AG04449 (cell line): ENCODE results near the gene DENND1A.

Experiments used
- CTCF ChIA-PET: fragments of 350-600 bp; formaldehyde crosslinking; extraction: SDS; loops from one replicate; lab custom pipeline; 2021; ENCODE audit warnings: antibody characterized with exemption; lab: Yijun Ruan, JAX
- POLR2A ChIA-PET: fragments of 400-600, 350-600 bp; formaldehyde crosslinking; extraction: SDS; loops from one replicate; lab custom pipeline; 2020; ENCODE audit warnings: antibody characterized with exemption, inconsistent platforms; lab: Yijun Ruan, JAX
- DNase-seq: peaks from one replicate; pipeline ENCODE4 v3.0.0-alpha.2; 2010; ENCODE audit warnings: low read depth, low spot score
- H3K4me3 ChIP-seq: 2 replicates; pipeline ENCODE4 v1.5.1; 2011; ENCODE audit warnings: low read depth, mild to moderate bottlenecking, control low read depth, low read length
- TF ChIP-seq, protein P1 (sequence below): IDR thresholded peaks from one replicate; pipeline ENCODE4 v1.5.1; 2011; ENCODE audit warnings: mild to moderate bottlenecking, moderate library complexity, low read length, control low read depth, inconsistent platforms; ENCODE audit not compliant: insufficient read depth; ENCODE audit errors: missing control alignments

The DENND1A gene

DNA sequence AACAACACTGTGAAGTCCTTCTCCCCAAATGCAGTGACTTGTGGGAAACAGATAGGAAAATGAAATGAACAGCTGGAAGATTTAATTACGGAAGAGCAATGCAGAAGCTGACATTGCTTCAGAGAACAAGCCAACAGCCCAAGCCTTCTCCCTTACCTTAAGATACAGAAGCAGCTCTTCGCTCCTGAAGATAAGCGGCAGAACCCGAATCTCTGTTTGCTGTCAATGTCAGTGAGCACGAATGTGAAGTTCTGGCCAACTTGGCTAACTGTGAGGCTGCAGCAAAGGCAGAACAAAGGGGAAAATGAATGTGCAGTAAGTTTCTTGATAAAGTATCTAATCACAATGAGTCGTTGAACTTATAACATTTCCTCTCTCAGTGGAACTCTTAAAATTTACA is 172.4 kb downstream of the DENND1A start:
- TF ChIP-seq, protein P1, sequence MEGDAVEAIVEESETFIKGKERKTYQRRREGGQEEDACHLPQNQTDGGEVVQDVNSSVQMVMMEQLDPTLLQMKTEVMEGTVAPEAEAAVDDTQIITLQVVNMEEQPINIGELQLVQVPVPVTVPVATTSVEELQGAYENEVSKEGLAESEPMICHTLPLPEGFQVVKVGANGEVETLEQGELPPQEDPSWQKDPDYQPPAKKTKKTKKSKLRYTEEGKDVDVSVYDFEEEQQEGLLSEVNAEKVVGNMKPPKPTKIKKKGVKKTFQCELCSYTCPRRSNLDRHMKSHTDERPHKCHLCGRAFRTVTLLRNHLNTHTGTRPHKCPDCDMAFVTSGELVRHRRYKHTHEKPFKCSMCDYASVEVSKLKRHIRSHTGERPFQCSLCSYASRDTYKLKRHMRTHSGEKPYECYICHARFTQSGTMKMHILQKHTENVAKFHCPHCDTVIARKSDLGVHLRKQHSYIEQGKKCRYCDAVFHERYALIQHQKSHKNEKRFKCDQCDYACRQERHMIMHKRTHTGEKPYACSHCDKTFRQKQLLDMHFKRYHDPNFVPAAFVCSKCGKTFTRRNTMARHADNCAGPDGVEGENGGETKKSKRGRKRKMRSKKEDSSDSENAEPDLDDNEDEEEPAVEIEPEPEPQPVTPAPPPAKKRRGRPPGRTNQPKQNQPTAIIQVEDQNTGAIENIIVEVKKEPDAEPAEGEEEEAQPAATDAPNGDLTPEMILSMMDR: no peak
- DNase-seq: no peak
- ChIA-PET POLR2A (no interaction called here), CTCF (interaction anchor here (1.2 kb wide), 1 partner anchor 370 kb away, joined by 3 read pairs; no protein-coding TSS in a partner anchor)
- H3K4me3 ChIP-seq: no peak overlapping the region

DNA sequence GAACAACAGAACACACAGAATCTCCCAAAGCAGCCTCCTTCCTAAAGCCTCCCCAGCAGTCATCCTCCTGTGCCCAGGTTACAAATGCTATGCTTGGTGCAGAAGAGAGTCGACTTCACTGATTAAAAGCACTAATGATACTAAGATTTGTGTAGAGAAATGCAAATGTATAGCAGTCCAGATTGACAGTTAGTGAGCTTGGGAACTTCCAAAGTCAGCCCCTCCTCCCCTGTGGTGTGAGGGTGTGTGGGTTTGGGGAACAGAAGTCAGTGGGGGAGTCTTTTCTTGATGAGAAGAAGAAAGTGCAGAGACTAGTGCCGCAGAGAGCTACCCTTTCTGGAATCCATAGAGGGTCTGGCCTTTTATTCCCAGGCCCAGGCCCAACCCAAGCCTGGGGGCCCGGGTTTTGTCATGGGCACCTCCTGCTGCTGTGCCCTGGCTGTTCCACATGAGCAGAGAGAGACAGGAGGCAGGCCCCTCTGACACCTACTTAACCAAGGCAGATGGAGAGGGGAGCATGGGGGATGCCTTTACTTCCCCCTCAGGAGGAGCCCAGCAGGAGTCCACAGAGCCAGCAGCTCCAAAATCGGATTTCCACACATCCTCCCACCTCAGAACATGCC is 173.3 kb downstream of the DENND1A start:
- TF ChIP-seq, protein P1: no peak
- no peak for DNase-seq
- no peak overlapping the region for H3K4me3 ChIP-seq
- ChIA-PET POLR2A (no interaction called here), CTCF (no interaction called here)

DNA sequence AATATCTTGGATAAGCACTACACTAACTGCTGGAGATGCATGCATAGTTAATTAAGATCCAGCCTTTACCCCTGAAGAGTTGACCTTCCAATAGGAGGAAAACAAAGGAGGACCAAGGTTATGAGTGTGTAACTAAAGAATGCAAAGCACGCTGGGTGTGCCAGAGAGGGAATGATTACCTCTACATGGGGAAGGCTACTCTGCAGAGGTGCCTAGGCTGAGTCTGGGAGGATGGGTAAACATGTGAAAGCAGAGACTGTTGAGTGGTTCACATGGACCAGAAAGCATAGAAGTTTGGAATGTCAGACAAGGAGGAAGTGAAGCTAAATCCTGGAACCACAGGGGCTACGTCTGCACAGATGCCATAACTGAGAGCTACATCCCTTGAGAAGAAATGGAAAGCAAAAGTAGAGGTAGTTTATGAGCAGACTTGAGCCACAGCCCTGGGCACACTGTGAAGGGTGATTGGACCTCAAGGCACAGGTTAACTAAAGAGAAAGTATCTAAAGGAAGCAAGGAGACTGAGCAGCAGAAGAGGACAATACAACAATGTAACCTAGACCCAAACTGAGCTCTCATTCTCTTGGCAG is 176.2 kb downstream of the DENND1A start:
- ChIA-PET CTCF (interaction anchor here (0.9 to 2.3 kb wide), 2 partner anchors 13 to 287 kb away, joined by 3 to 6 read pairs; no protein-coding TSS in a partner anchor), POLR2A (no interaction called here)
- no peak for DNase-seq
- TF ChIP-seq, protein P1: no peak
- no peak overlapping the region for H3K4me3 ChIP-seq

DNA sequence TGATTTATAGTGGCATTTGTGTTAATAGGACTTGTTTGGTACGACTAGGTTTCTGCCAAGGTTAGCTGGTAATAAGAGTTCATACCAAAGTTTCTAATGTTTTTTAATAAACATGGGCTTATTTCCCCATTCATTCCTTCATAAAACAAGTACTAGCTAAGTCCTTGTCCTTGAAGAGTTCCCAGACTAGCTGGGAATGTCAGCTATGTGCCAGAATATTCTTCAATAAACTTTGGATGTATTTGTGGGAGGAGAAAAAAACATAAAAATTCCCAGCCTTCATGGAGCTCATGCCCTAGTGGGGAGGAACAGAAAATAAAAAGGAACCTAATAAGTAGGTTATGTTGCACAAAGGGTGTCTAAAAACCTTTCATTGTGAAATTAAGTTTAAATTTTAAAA is 176.9 kb downstream of the DENND1A start:
- POLR2A ChIA-PET: no interaction called here
- DNase-seq: peak; percentile 31
- TF ChIP-seq, protein P1: no peak
- CTCF ChIA-PET: interaction anchor here (2.3 kb wide), 1 partner anchor 288 kb away, joined by 6 read pairs; no protein-coding TSS in a partner anchor
- no peak overlapping the region for H3K4me3 ChIP-seq

DNA sequence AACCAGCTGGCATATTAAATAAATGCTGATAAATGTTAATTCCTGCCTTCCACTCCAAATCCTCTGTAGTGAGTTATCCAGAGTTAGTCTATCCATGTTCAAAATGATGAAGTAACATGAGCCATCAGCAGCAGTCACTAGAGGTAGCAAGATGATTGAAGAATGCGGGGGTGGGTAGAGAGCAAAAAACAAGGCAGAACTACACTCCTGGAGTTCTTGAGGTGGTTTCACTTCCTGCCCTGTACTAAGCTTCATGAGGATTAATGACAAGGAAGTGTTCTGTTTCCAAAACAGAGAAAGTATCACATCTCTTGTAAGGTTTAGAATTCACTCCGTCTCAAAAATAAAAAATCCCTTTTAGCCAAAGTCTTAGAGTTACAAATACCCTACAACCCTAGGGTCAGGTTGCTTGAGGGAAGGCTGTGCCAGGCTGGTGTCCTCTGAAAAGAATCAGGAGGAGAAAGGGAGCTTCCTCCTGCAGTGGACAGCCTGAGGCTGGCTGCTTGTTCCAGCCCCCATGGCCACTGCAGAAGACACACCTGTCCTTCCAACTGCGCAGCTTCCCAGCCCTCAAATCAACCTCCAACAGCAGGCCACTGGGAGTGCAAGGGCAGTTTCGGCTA is 180.2 kb downstream of the DENND1A start:
- CTCF ChIA-PET: interaction anchor here (0.9 to 1.8 kb wide), 3 partner anchors 11 to 291 kb away, joined by 3 to 4 read pairs (median 4); no protein-coding TSS in a partner anchor

More for the DNA sequence above, 180.2 kb downstream of the DENND1A start:
- DNase-seq: no peak
- POLR2A ChIA-PET: no interaction called here
- TF ChIP-seq, protein P1: no peak
- H3K4me3 ChIP-seq: no peak overlapping the region
